Fibroblast of mammary gland (primary cell): Measurements from ENCODE around the gene IQGAP2.

ENCODE experiments used
- DNase-seq: peaks from one replicate; pipeline ENCODE4 v3.0.0-alpha.2; 2010; ENCODE audit warnings: low read depth
- H3K4me3 ChIP-seq: 2 replicates; pipeline ENCODE4 v1.5.1; 2011; ENCODE audit warnings: low read depth, mild to moderate bottlenecking, low read length, moderate library complexity; ENCODE audit not compliant: control insufficient read depth
- CTCF ChIP-seq: conservative IDR thresholded peaks from 2 replicates; pipeline ENCODE4 v1.5.1; 2011; ENCODE audit warnings: low read depth, low read length, inconsistent platforms; ENCODE audit not compliant: control insufficient read depth, insufficient read depth

IQGAP2 gene

GRCh38 chr5:76467216-76467615, 64.1 kb downstream of the IQGAP2 start:
- DNase-seq: no peak
- H3K4me3 ChIP-seq: no peak overlapping the region
- no peak for TF ChIP-seq CTCF

DNA sequence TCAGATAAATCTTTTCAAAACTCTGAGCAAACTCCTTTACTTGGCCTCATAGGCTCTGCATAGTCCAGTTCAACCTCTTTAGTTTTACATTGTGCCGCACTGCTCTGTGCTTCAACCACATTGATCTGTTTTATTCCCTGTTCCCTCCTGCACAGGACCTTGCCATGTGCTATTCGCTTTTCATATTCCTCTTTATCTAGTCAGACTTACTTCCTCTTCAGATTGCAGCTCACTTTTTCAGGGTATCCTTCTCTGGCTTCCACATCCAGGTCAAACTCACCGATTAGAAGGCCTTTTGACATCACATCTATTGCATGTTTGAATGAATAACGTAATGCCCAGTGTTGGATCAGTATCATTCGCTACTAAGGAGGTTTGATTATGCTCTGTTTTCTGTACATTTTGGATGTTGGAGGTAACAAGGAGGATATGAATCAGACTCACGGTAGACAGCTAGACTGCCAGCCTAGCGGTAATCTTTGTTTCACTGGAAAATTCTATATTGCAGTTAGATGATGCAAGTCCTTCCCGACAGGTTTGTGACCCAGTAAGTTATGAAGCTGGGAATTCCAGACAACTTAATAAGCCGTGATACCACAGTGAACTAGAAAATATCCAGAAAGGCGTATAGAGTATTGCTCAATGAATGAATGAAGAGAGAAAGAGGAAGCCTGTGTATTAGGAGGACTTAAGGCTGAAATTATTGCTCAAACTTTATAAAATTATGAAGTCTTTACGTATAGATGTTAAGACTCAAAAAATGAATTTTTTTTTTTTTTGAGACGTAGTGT, 65.7 kb downstream of the IQGAP2 start:
- TF ChIP-seq CTCF: no peak
- DNase-seq: no peak
- H3K4me3 ChIP-seq: no peak overlapping the region

- H3K4me3 ChIP-seq: no peak overlapping the region
- TF ChIP-seq CTCF: no peak
- no peak for DNase-seq
Measured at GRCh38 chr5:76469656-76470290, 66.7 kb downstream of the IQGAP2 start.

- DNase-seq: no peak
- no peak for TF ChIP-seq CTCF
- no peak overlapping the region for H3K4me3 ChIP-seq
Measured at GRCh38 chr5:76470976-76471375, 67.9 kb downstream of the IQGAP2 start.

- H3K4me3 ChIP-seq: no peak overlapping the region
- no peak for TF ChIP-seq CTCF
- DNase-seq: no peak
Measured at GRCh38 chr5:76471406-76471805, 68.3 kb downstream of the IQGAP2 start.

DNA sequence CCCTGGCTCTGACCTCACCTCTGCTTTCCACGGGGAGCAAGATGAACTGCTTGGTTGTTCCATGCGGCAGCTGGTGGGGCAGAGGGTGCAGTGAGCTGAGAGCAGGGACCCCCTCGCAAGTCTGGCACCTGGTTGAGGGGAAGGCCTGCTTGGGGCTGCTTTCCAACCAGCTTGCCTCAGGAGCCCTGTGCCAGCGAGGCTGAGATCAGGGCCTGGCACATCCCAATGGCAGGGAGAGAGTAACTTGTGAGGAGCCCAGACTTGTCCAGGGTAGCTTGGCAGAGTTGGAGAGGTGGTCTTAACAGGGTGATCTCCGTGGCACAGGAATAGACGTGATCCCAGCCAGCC, 68.9 kb downstream of the IQGAP2 start:
- no peak for TF ChIP-seq CTCF
- no peak overlapping the region for H3K4me3 ChIP-seq
- DNase-seq: no peak
